ENCODE results near the gene SPACA6. TPM values are rescaled to one million over a fixed set of nuclear protein-coding genes. Genes with fewer than 3 reads are reported as not detected.

The SPACA6 gene
- total and polyA plus RNA-seq, 2 of the 8 experiments (the other 6 are each of a cell fraction or from before 2014, with no cell fraction given) = 7.1 to 7.5 TPM

DNA sequence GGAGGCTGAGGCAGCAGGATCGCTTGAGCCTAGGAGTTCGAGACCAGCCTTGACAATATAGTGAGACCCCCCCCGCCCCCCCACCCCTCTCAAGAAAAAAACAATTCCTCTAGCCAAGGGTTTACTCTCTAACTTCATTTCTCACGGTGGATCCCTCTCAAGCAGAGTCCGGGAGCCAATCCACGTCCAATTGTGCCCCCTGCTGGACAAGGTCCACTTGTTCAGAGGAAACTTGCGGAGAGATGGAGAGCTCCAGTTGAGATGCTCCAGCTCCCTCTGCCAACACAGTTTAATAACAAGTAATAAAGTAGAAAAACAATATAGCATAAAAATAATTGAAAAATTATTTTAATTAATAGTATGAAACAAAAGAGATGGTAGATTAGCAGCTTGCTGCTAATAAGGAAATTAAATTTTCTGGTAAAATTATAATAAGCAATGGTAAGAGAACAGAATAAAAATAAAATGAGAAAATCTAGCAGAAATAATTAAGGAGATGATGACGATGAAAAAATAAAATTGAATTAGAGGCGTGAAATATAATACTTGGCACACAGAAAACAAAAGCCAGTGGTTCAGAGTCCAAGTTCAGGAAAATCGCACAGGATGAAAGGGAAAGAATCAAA lies 32.0 kb upstream of the SPACA6 start (continued):
- no peak for TF ChIP-seq CHD2 (IDR thresholded peaks at IDR 0.05; ENCODE audit: low read length)
- TF ChIP-seq TCF12 (IDR thresholded peaks at IDR 0.05; ENCODE audit: low read depth, low read length) = no peak
- no peak for TF ChIP-seq CTBP2 (IDR thresholded peaks at IDR 0.05; ENCODE audit: borderline replicate concordance, insufficient read depth, insufficient read length, low read length)
- TF ChIP-seq, protein P1, sequence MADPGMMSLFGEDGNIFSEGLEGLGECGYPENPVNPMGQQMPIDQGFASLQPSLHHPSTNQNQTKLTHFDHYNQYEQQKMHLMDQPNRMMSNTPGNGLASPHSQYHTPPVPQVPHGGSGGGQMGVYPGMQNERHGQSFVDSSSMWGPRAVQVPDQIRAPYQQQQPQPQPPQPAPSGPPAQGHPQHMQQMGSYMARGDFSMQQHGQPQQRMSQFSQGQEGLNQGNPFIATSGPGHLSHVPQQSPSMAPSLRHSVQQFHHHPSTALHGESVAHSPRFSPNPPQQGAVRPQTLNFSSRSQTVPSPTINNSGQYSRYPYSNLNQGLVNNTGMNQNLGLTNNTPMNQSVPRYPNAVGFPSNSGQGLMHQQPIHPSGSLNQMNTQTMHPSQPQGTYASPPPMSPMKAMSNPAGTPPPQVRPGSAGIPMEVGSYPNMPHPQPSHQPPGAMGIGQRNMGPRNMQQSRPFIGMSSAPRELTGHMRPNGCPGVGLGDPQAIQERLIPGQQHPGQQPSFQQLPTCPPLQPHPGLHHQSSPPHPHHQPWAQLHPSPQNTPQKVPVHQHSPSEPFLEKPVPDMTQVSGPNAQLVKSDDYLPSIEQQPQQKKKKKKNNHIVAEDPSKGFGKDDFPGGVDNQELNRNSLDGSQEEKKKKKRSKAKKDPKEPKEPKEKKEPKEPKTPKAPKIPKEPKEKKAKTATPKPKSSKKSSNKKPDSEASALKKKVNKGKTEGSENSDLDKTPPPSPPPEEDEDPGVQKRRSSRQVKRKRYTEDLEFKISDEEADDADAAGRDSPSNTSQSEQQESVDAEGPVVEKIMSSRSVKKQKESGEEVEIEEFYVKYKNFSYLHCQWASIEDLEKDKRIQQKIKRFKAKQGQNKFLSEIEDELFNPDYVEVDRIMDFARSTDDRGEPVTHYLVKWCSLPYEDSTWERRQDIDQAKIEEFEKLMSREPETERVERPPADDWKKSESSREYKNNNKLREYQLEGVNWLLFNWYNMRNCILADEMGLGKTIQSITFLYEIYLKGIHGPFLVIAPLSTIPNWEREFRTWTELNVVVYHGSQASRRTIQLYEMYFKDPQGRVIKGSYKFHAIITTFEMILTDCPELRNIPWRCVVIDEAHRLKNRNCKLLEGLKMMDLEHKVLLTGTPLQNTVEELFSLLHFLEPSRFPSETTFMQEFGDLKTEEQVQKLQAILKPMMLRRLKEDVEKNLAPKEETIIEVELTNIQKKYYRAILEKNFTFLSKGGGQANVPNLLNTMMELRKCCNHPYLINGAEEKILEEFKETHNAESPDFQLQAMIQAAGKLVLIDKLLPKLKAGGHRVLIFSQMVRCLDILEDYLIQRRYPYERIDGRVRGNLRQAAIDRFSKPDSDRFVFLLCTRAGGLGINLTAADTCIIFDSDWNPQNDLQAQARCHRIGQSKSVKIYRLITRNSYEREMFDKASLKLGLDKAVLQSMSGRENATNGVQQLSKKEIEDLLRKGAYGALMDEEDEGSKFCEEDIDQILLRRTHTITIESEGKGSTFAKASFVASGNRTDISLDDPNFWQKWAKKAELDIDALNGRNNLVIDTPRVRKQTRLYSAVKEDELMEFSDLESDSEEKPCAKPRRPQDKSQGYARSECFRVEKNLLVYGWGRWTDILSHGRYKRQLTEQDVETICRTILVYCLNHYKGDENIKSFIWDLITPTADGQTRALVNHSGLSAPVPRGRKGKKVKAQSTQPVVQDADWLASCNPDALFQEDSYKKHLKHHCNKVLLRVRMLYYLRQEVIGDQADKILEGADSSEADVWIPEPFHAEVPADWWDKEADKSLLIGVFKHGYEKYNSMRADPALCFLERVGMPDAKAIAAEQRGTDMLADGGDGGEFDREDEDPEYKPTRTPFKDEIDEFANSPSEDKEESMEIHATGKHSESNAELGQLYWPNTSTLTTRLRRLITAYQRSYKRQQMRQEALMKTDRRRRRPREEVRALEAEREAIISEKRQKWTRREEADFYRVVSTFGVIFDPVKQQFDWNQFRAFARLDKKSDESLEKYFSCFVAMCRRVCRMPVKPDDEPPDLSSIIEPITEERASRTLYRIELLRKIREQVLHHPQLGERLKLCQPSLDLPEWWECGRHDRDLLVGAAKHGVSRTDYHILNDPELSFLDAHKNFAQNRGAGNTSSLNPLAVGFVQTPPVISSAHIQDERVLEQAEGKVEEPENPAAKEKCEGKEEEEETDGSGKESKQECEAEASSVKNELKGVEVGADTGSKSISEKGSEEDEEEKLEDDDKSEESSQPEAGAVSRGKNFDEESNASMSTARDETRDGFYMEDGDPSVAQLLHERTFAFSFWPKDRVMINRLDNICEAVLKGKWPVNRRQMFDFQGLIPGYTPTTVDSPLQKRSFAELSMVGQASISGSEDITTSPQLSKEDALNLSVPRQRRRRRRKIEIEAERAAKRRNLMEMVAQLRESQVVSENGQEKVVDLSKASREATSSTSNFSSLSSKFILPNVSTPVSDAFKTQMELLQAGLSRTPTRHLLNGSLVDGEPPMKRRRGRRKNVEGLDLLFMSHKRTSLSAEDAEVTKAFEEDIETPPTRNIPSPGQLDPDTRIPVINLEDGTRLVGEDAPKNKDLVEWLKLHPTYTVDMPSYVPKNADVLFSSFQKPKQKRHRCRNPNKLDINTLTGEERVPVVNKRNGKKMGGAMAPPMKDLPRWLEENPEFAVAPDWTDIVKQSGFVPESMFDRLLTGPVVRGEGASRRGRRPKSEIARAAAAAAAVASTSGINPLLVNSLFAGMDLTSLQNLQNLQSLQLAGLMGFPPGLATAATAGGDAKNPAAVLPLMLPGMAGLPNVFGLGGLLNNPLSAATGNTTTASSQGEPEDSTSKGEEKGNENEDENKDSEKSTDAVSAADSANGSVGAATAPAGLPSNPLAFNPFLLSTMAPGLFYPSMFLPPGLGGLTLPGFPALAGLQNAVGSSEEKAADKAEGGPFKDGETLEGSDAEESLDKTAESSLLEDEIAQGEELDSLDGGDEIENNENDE (IDR thresholded peaks at IDR 0.05; ENCODE audit: insufficient replicate concordance, low read length) = no peak
